Fibroblast of lung (primary cell): Measurements from ENCODE around the gene OR2V2. TPM values are rescaled to one million over a fixed set of nuclear protein-coding genes. Genes with fewer than 3 reads are reported as not detected.

ENCODE experiments used
- polyA plus RNA-seq, 2 donors: library from polyadenylated mRNA; depleted of rRNA in 1 of 2; stranded (reverse) in 1 of 2; unstranded in 1 of 2; fragments of >200 nt; gene quantifications; 2 replicates each; pipeline ENCODE4 v1.2.1, GENCODE V29; 2011 to 2012; ENCODE audit warnings: missing spikeins in 1 of 2
- total RNA-seq: library from RNA; depleted of rRNA; stranded (reverse); fragments of >200 nt; gene quantifications from 2 replicates; pipeline ENCODE4 v1.2.1, GENCODE V29; 2014

The OR2V2 gene
- total and polyA plus RNA-seq, 2 donors (not counting 1 experiment from before 2014, with no cell fraction given): not detected

Other genes starting within 250 kb of the OR2V2 start
- gene BTNL8, start 248.4 kb upstream of the OR2V2 start, total RNA-seq: not detected in 2 replicates
- not detected in 2 replicates for gene BTNL8, start 248.4 kb upstream of the OR2V2 start, polyA plus RNA-seq
- gene BTNL3, start 158.7 kb upstream of the OR2V2 start, total RNA-seq: not detected in 2 replicates
- not detected in 2 replicates for gene BTNL3, start 158.7 kb upstream of the OR2V2 start, polyA plus RNA-seq
- gene BTNL9, start 107.3 kb upstream of the OR2V2 start, total RNA-seq: not detected in 2 replicates
- gene BTNL9, start 107.3 kb upstream of the OR2V2 start, polyA plus RNA-seq: not detected in 2 replicates
- gene OR2V1, start 16.4 kb upstream of the OR2V2 start, total RNA-seq: not detected in 2 replicates
- not detected in 2 replicates for gene OR2V1, start 16.4 kb upstream of the OR2V2 start, polyA plus RNA-seq
- 2.3 and 7.3 TPM in 2 replicates for gene TRIM7, start 57.6 kb downstream of the OR2V2 start, total RNA-seq
- 4.7 and 6.9 TPM in 2 replicates for gene TRIM7, start 57.6 kb downstream of the OR2V2 start, polyA plus RNA-seq
- gene TRIM41, start 75.7 kb downstream of the OR2V2 start, total RNA-seq: 13.9 and 17.0 TPM in 2 replicates
- gene TRIM41, start 75.7 kb downstream of the OR2V2 start, polyA plus RNA-seq: 8.3 and 11.0 TPM in 2 replicates
- gene RACK1, start 96.3 kb downstream of the OR2V2 start, total RNA-seq: 4,649 and 6,091 TPM in 2 replicates
- gene RACK1, start 96.3 kb downstream of the OR2V2 start, polyA plus RNA-seq: 3,014 and 3,409 TPM in 2 replicates
- gene TRIM52, start 113.6 kb downstream of the OR2V2 start, total RNA-seq: 7.2 and 7.9 TPM in 2 replicates
- 5.5 and 8.1 TPM in 2 replicates for gene TRIM52, start 113.6 kb downstream of the OR2V2 start, polyA plus RNA-seq
- gene OR4F3, start 219.7 kb downstream of the OR2V2 start, total RNA-seq: 0.17 and 0.26 TPM in 2 replicates
- not detected in 2 replicates for gene OR4F3, start 219.7 kb downstream of the OR2V2 start, polyA plus RNA-seq